Karpas-422 (cell line): ENCODE results near the gene RSPO3. TPM values are rescaled to one million over a fixed set of nuclear protein-coding genes. Genes with fewer than 3 reads are reported as not detected.

ENCODE experiments used
- DNase-seq: peaks from one replicate; pipeline ENCODE4 v3.0.0-alpha.2; 2015
- H2AFZ ChIP-seq: fragments of 200-600 bp; sonication (generic); 2 replicates; pipeline ENCODE4 v1.6.1; 2014; ENCODE audit warnings: antibody characterized with exemption, low read length, mixed read lengths
- H3K27ac ChIP-seq: fragments of 200-600 bp; sonication (generic); 2 replicates; pipeline ENCODE4 v1.5.1; 2014; ENCODE audit warnings: mild to moderate bottlenecking, low read length, moderate library complexity
- H3K27me3 ChIP-seq: fragments of 200-600 bp; sonication (generic); 2 replicates; pipeline ENCODE4 v1.6.1; 2014; ENCODE audit warnings: low read length, mixed read lengths
- H3K36me3 ChIP-seq: fragments of 200-600 bp; sonication (generic); 2 replicates; pipeline ENCODE4 v1.6.1; 2014; ENCODE audit warnings: low read length, mixed read lengths; ENCODE audit not compliant: insufficient read depth
- H3K4me1 ChIP-seq: fragments of 200-600 bp; sonication (generic); 2 replicates; pipeline ENCODE4 v1.6.1; 2014; ENCODE audit warnings: mild to moderate bottlenecking, low read length, mixed read lengths
- H3K4me2 ChIP-seq: fragments of 200-600 bp; sonication (generic); 2 replicates; pipeline ENCODE4 v1.6.1; 2014; ENCODE audit warnings: low read length, low read depth, mild to moderate bottlenecking; ENCODE audit not compliant: poor library complexity, severe bottlenecking
- H3K4me3 ChIP-seq: fragments of 200-600 bp; sonication (generic); 2 replicates; pipeline ENCODE4 v1.5.1; 2014; ENCODE audit warnings: mild to moderate bottlenecking, antibody characterized with exemption, low read length, mixed read lengths
- H3K79me2 ChIP-seq: fragments of 200-600 bp; sonication (generic); 2 replicates; pipeline ENCODE4 v1.6.1; 2014; ENCODE audit warnings: mild to moderate bottlenecking, low read length, mixed read lengths
- H3K9ac ChIP-seq: fragments of 200-600 bp; sonication (generic); 2 replicates; pipeline ENCODE4 v1.6.0; 2014; ENCODE audit warnings: low read length
- H3K9me2 ChIP-seq: fragments of 200-600 bp; sonication (generic), shearing (Covaris generic); replicated peaks from 2 replicates; pipeline ENCODE4 v1.6.0; 2014; ENCODE audit warnings: mild to moderate bottlenecking, low read length, moderate library complexity; ENCODE audit not compliant: insufficient read depth
- H3K9me3 ChIP-seq: fragments of 300-700, 200-600 bp; sonication (generic); 2 replicates; pipeline ENCODE4 v1.6.1; 2014; ENCODE audit warnings: low read length, mixed read lengths
- H4K20me1 ChIP-seq: fragments of 200-600 bp; sonication (generic); 2 replicates; pipeline ENCODE4 v1.6.1; 2014; ENCODE audit warnings: mild to moderate bottlenecking, antibody characterized with exemption, low read length, low read depth; ENCODE audit not compliant: insufficient read depth
- total RNA-seq: library from RNA; depleted of rRNA; stranded (reverse); fragments of >200 nt; shearing (Covaris generic); gene quantifications from 2 replicates; pipeline ENCODE4 v1.2.3, GENCODE V29; 2014; ENCODE audit warnings: low replicate concordance

Gene RSPO3
- total RNA-seq, 1 experiment from 2014 or later, result not detected

GRCh38 chr6:127124172-127124571, 5.7 kb downstream of the RSPO3 start:
- Histone ChIP-seq H3K79me2 (no peaks in the 10 kb centered on the region), H3K9me2 (no peaks in the 10 kb centered on the region), H3K4me1 (peaks cover 2% of the 10 kb centered on the region; the same call in 1 of the 2 replicates), H4K20me1 (no peaks in the 10 kb centered on the region), H3K4me3 (no peak overlapping the region), H3K27ac (no peak overlapping the region), H3K27me3 (no peaks in the 10 kb centered on the region), H3K9ac (no peak overlapping the region), H3K4me2 (no peak overlapping the region), H3K9me3 (no peaks in the 10 kb centered on the region), H2AFZ (no peak overlapping the region), H3K36me3 (no peaks in the 10 kb centered on the region)
- DNase-seq, result no peak

- no peak overlapping the region for H3K9ac ChIP-seq
- no peak overlapping the region for H3K27ac ChIP-seq
- DNase-seq, result no peak
- H3K4me1 ChIP-seq, result no peaks in the 10 kb centered on the region
- H3K27me3 ChIP-seq, result no peaks in the 10 kb centered on the region
- no peak overlapping the region for H3K4me2 ChIP-seq
- H3K4me3 ChIP-seq, result no peak overlapping the region
- no peaks in the 10 kb centered on the region for H3K36me3 ChIP-seq
- no peaks in the 10 kb centered on the region for H3K9me2 ChIP-seq
- no peaks in the 10 kb centered on the region for H3K79me2 ChIP-seq
- H4K20me1 ChIP-seq, result no peaks in the 10 kb centered on the region
- no peak overlapping the region for H2AFZ ChIP-seq
- no peaks in the 10 kb centered on the region for H3K9me3 ChIP-seq
Observed at GRCh38 chr6:127124680-127125079, 6.2 kb downstream of the RSPO3 start.

GRCh38 chr6:127128066-127128465, 9.6 kb downstream of the RSPO3 start:
- DNase-seq, result no peak
- Histone ChIP-seq H3K9me2 (no peaks in the 10 kb centered on the region), H3K9me3 (no peaks in the 10 kb centered on the region), H3K4me1 (no peaks in the 10 kb centered on the region), H4K20me1 (no peaks in the 10 kb centered on the region), H3K9ac (no peak overlapping the region), H3K4me3 (no peak overlapping the region), H3K27ac (no peak overlapping the region), H3K4me2 (no peak overlapping the region), H2AFZ (no peak overlapping the region), H3K79me2 (no peaks in the 10 kb centered on the region), H3K27me3 (no peaks in the 10 kb centered on the region), H3K36me3 (no peaks in the 10 kb centered on the region)

GRCh38 chr6:127129251-127129650, 10.8 kb downstream of the RSPO3 start:
- H3K4me2 ChIP-seq, result no peak overlapping the region
- no peak overlapping the region for H3K27ac ChIP-seq
- no peaks in the 10 kb centered on the region for H3K9me3 ChIP-seq
- H4K20me1 ChIP-seq, result no peaks in the 10 kb centered on the region
- H3K4me3 ChIP-seq, result no peak overlapping the region
- no peaks in the 10 kb centered on the region for H3K27me3 ChIP-seq
- no peak for DNase-seq
- no peaks in the 10 kb centered on the region for H3K4me1 ChIP-seq
- no peak overlapping the region for H3K9ac ChIP-seq
- H3K36me3 ChIP-seq, result no peaks in the 10 kb centered on the region
- no peaks in the 10 kb centered on the region for H3K79me2 ChIP-seq
- H2AFZ ChIP-seq, result no peak overlapping the region
- no peaks in the 10 kb centered on the region for H3K9me2 ChIP-seq

- Histone ChIP-seq H2AFZ (no peak overlapping the region), H3K79me2 (no peaks in the 10 kb centered on the region), H3K9ac (no peak overlapping the region), H3K4me2 (no peak overlapping the region), H3K9me3 (no peaks in the 10 kb centered on the region), H3K27me3 (no peaks in the 10 kb centered on the region), H3K4me1 (no peaks in the 10 kb centered on the region), H4K20me1 (no peaks in the 10 kb centered on the region), H3K4me3 (no peak overlapping the region), H3K27ac (no peak overlapping the region), H3K36me3 (no peaks in the 10 kb centered on the region), H3K9me2 (no peaks in the 10 kb centered on the region)
- DNase-seq, result no peak
Observed at GRCh38 chr6:127131275-127131674, 12.8 kb downstream of the RSPO3 start.

- Histone ChIP-seq H2AFZ (no peak overlapping the region), H3K36me3 (no peaks in the 10 kb centered on the region), H3K4me1 (no peaks in the 10 kb centered on the region), H4K20me1 (no peaks in the 10 kb centered on the region), H3K4me2 (no peak overlapping the region), H3K27ac (no peak overlapping the region), H3K9me2 (no peaks in the 10 kb centered on the region), H3K79me2 (no peaks in the 10 kb centered on the region), H3K9me3 (no peaks in the 10 kb centered on the region), H3K27me3 (no peaks in the 10 kb centered on the region), H3K9ac (no peak overlapping the region), H3K4me3 (no peak overlapping the region)
- DNase-seq, result no peak
Observed at GRCh38 chr6:127131772-127132376, 13.4 kb downstream of the RSPO3 start.

GRCh38 chr6:127134136-127134535, 15.7 kb downstream of the RSPO3 start:
- Histone ChIP-seq H3K27me3 (no peaks in the 10 kb centered on the region), H4K20me1 (no peaks in the 10 kb centered on the region), H3K4me2 (no peak overlapping the region), H3K9ac (no peak overlapping the region), H2AFZ (no peak overlapping the region), H3K4me3 (no peak overlapping the region), H3K79me2 (no peaks in the 10 kb centered on the region), H3K9me3 (no peaks in the 10 kb centered on the region), H3K36me3 (no peaks in the 10 kb centered on the region), H3K9me2 (no peaks in the 10 kb centered on the region), H3K4me1 (no peaks in the 10 kb centered on the region), H3K27ac (no peak overlapping the region)
- no peak for DNase-seq

- H3K27ac ChIP-seq, result no peak overlapping the region
- no peaks in the 10 kb centered on the region for H3K79me2 ChIP-seq
- H3K36me3 ChIP-seq, result no peaks in the 10 kb centered on the region
- no peak for DNase-seq
- H3K9me2 ChIP-seq, result no peaks in the 10 kb centered on the region
- H3K9me3 ChIP-seq, result no peaks in the 10 kb centered on the region
- no peak overlapping the region for H3K9ac ChIP-seq
- H3K4me2 ChIP-seq, result no peak overlapping the region
- H4K20me1 ChIP-seq, result no peaks in the 10 kb centered on the region
- H2AFZ ChIP-seq, result no peak overlapping the region
- no peak overlapping the region for H3K4me3 ChIP-seq
- no peaks in the 10 kb centered on the region for H3K27me3 ChIP-seq
- no peaks in the 10 kb centered on the region for H3K4me1 ChIP-seq
Observed at GRCh38 chr6:127136786-127137185, 18.3 kb downstream of the RSPO3 start.

- no peak for DNase-seq
- no peaks in the 10 kb centered on the region for H3K79me2 ChIP-seq
- H3K4me2 ChIP-seq, result no peak overlapping the region
- H3K27ac ChIP-seq, result no peak overlapping the region
- no peaks in the 10 kb centered on the region for H3K9me3 ChIP-seq
- no peaks in the 10 kb centered on the region for H3K27me3 ChIP-seq
- H3K4me3 ChIP-seq, result no peak overlapping the region
- no peaks in the 10 kb centered on the region for H3K36me3 ChIP-seq
- no peak overlapping the region for H3K9ac ChIP-seq
- H3K4me1 ChIP-seq, result no peaks in the 10 kb centered on the region
- no peak overlapping the region for H2AFZ ChIP-seq
- H3K9me2 ChIP-seq, result no peaks in the 10 kb centered on the region
- no peaks in the 10 kb centered on the region for H4K20me1 ChIP-seq
Observed at GRCh38 chr6:127146932-127147331, 28.5 kb downstream of the RSPO3 start.
